Suppressor macrophage treated with lipopolysaccharide for 1 hour (primary cell): ENCODE data around the gene FAM131A.

Source experiments
- DNase-seq, 3 donors: peaks; one replicate each; pipeline ENCODE4 v3.0.0-alpha.2; 2020 to 2022

FAM131A gene

DNA sequence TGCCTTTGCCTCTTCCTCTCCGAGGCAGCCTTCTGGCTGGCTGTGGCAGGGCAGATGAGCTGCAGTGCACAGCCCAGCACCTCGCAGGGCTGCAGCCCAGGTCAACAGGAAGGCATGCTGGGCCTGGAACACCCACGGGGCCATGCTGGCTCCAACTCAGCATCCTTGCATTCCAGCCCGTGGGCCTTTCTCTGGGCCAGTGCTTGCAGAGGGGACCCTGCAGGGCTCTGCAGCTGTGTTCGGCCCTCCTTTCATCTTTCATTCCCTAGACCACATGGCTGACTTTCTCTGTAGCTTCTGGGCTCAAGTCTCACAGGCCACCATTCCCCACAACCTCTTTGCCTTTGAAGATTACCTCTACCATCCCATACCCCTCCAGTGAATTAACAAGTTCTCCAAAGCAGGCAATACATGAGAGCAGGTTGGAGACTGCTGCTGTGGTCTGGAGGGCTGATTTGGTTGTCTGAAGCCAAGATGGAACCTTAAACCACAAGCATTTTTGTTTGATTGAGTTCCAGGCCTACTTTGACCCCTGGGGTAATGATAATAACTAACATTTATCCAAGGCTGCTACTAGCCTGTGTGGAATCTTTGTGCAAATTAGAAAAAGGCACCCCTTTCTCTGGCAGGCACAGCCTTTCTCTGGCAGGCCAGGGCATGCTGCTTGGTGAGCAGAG is 5.9 kb downstream of the FAM131A start:
- DNase-seq, result no peak

- no peak for DNase-seq
These were observed 7.3 kb downstream of the FAM131A start for GRCh38 chr3:184344579-184345316.

DNA sequence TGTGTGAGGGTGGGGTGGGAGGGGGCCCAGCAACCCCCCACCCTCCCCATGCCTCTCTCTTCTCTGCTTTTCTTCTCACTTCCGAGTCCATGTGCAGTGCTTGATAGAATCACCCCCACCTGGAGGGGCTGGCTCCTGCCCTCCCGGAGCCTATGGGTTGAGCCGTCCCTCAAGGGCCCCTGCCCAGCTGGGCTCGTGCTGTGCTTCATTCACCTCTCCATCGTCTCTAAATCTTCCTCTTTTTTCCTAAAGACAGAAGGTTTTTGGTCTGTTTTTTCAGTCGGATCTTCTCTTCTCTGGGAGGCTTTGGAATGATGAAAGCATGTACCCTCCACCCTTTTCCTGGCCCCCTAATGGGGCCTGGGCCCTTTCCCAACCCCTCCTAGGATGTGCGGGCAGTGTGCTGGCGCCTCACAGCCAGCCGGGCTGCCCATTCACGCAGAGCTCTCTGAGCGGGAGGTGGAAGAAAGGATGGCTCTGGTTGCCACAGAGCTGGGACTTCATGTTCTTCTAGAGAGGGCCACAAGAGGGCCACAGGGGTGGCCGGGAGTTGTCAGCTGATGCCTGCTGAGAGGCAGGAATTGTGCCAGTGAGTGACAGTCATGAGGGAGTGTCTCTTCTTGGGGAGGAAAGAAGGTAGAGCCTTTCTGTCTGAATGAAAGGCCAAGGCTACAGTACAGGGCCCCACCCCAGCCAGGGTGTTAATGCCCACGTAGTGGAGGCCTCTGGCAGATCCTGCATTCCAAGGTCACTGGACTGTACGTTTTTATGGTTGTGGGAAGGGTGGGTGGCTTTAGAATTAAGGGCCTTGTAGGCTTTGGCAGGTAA is 8.1 kb downstream of the FAM131A start:
- peak; percentile 82 to 86 (median 83) for DNase-seq

- DNase-seq, result no peak
These were observed 9.2 kb downstream of the FAM131A start for GRCh38 chr3:184346480-184347190.

DNA sequence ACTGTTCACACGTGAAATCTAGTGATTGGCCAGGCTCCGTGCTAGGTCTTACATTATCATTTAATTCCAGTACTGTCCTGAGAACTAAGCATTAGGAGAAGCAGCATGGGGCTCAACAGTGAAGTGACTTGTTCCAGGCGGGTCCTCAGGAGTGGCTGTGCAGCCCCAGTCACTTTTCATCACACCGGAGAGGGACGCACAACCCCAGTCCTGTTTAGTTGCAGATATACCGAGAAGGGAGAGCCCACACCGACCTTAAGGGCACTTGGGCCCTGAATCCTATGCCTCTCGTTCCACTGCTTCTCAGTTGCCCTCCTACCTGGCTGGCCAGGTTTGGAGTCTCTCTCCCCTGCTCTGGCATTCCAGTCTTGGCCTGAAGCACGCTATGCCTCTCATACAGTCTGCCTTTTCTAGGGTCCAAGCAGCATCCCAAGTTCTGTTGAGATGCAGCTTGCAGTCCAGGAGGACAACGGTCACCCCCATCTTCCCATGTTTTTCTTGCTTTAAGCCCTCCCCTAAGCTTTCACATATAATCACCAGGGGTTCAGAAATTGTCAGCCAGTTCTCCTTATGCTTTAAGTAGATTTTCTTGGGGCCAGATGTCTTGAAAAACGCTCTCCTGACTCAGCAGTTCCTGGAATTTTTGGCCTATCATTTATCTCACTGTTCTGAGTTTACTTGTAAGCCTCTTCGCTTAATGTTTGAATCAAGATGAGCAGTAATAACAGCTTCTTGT is 10.1 kb downstream of the FAM131A start:
- DNase-seq, result no peak

DNA sequence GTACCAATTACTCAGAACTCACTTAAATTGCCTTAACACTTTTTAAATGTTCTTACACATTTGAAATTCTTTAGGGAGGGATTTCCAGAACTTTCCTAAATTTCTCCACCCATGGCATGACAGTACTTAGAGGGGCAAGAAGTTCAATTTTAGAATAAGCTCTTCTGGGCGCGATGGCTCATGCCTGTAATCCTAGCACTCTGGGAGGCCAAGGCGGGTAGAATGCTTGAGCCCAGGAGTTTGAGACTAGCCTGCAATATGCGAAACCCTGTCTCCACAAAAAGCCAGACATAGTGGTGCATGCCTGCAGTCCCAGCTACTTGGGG is 10.6 kb downstream of the FAM131A start:
- DNase-seq, result no peak

DNA sequence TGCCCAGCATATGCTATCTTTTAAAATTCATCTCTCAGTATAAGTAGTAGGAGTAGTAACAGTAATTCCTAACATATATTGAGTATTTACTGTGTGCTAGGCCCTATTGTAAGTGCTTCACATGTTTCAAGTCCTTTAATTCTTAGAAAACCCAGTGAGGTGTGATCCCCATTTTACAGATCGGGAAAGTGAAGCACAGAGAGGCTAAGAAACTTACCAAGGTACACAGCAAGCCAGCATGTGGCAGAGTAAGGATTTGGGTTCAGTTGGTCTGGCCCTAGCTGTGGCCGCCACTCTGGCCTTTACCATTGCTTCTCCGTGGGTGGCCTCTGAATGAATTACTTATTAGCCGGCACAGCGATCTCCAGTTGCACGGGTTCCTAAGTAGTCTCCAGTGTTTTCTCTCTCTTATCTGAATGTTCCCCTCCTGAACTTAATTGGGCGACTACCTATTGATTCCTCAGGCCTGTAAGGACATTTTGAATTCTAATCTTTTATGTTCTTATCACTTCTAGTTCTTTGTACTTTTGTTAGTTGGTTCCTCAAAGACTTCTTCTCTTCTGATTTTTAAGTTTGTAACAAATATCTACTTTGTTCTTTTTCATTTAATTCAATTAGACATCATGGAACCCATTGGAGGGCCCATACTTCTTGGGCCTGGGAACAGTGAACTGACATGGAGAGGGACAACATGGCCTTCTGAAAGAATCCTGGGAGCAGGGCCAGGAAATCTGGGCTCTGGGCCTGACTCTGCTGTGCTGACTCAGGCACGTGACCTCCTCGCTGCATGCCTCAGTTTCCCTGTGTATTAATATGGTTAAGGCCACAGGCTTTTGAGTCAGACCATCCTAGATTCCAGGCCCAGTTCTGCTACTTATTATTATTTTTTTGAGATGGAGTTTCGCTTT is 12.4 kb downstream of the FAM131A start:
- DNase-seq, result no peak

GRCh38 chr3:184350618-184351017 is 13.2 kb downstream of the FAM131A start:
- DNase-seq, result no peak

DNA sequence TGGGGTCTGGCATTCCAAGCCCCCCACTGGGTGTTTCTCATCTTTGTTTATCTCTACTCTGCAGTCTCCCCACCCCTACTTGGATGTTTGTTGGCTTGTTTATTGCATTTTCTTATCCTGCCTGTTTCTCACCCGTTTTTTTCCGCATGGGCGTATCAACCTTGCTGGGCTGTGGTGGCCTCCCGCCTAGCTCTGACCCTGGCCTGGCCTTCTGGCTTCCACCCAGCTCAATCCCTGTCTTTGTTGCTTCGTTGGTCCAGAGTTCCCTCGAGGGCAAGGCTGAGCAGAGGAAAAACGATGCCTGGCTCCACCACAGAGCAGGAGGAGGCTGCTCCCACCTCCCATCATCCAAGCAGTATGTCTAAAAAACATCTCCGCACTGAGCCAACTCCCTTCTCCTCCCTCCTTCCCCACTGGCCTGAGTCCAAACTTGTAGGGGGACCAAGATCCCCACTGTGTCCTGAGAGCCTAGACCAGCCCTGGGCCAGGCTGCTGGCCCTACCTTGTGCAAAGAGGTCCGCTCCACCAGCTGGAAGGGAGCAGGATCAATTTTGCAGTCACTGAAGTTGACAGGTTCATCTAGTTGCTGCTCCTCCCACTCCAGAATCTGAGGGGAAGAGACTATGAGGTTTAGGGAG is 14.2 kb downstream of the FAM131A start:
- no peak for DNase-seq

GRCh38 chr3:184352149-184352785 is 14.9 kb downstream of the FAM131A start:
- DNase-seq, result no peak

DNA sequence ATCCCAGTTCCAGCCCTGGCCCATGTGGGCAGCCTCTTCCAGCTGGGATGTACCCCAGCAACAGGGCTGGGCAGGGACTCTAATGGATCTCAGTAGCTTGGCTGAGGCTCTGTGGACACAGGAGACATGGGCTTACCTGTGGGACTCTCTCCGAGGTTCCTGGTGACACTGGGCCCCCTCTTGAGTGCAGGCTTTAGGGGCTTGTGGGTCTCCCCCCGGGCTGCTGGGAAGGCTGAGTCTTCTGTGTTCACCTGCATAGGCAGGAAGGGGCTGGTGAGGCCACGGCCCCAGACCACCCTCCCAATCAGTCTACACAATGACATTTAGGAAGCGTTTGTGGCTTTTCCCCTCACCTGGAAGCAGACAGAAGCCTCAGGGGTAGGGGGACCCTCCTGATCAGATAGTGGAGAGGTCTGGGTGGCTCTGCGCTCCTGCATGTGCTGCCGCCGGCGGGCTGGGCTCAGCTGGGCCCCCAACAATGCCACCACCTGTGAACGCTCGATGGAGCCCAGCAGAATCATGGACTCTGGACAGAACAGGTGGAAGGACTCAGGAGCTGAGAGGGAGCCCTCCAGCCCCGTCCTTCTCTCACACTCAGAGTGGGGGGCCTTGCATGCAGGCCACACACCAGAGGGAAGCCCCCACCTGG is 15.6 kb downstream of the FAM131A start:
- no peak for DNase-seq

- DNase-seq, result no peak
These were observed 16.1 kb downstream of the FAM131A start for GRCh38 chr3:184353546-184353941.

GRCh38 chr3:184354121-184354728 is 16.8 kb downstream of the FAM131A start:
- DNase-seq, result peak; percentile 42 to 82 (median 67)

DNA sequence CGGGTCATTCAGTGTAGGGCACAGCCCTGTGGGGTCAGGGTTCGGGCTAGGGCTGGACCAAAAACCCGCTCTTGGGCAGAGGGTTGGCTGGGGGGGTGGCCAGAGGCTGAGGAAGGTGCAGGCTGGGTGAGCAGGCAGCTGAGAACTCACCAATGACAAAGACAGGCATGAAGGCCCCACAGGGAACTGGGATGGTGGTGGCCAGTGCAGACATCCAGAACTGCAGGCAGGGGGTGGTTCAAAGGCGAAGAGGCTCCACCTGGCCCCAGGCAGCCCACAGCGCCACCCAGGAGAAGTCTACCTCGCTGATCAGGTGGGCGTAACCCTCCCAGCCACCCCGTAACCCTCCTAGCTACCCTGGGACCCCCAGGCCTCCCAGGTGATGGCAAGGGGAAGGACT is 17.4 kb downstream of the FAM131A start:
- DNase-seq, result no peak

GRCh38 chr3:184355261-184356040 is 18.1 kb downstream of the FAM131A start:
- DNase-seq, result no peak

- DNase-seq, result no peak
These were observed 20.1 kb downstream of the FAM131A start for GRCh38 chr3:184357248-184358123.

DNA sequence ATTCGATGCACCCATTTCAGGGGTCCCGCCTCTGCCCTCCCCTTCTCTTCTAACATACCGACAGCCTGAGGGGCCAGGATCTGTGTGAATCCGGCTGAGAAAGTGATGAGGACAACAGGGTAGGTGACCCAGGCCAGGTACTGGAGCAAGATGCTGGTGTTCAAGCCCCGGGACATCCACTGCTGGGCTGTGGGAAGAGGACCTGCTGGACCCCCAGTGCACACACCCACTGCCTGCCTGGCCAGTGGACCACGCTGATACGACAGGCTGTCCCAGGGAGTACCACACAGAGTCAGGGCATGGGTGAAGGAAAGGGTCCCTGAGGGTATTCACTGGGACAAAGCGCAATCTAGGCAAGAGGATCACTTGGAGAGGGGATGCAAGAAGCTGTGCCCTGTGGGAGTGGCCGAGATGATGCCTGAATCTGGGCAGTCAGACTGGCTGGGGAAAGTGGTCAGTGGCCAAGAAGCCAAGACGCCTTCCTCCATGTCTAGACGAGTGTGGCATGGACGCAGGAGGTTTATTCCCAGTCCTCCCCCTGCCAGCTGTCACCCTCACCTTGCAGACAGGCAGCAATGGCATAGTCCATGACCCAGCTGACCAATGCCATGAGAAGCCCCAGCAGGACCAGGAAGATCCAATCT is 20.8 kb downstream of the FAM131A start:
- no peak for DNase-seq
